Stomach (tissue), 4 donors: ENCODE measurements around the gene MALRD1.

Source experiments
- POLR2A ChIP-seq, 4 donors: fragments of 450-650 bp; IDR thresholded peaks; one replicate each; pipeline ENCODE4 v1.6.1; 2016; ENCODE audit warnings: antibody characterized with exemption in 4 of 4, control low read depth in 2 of 4, mild to moderate bottlenecking in 1 of 4, moderate library complexity in 1 of 4
- POLR2AphosphoS5 ChIP-seq, 3 donors: sonication (generic); formaldehyde crosslinking; IDR thresholded peaks; one replicate each; pipeline ENCODE4 v1.6.1; 2016; ENCODE audit warnings: antibody characterized with exemption in 3 of 3
- TF ChIP-seq, protein P1 (sequence below), 7 experiments: fragments of 450-650 bp in 4 of 7; fragments of 200-600 bp in 3 of 7; sonication (generic) in 3 of 7; IDR thresholded peaks; one replicate each; pipeline ENCODE4 v1.5.1; 2016 to 2019; ENCODE audit warnings: antibody characterized with exemption in 7 of 7, control low read depth in 2 of 7, mild to moderate bottlenecking in 1 of 7

- TF ChIP-seq POLR2AphosphoS5 (IDR thresholded peaks at IDR 0.05) (no peak), POLR2A (IDR thresholded peaks at IDR 0.05) (no peak)
- TF ChIP-seq, protein P1, sequence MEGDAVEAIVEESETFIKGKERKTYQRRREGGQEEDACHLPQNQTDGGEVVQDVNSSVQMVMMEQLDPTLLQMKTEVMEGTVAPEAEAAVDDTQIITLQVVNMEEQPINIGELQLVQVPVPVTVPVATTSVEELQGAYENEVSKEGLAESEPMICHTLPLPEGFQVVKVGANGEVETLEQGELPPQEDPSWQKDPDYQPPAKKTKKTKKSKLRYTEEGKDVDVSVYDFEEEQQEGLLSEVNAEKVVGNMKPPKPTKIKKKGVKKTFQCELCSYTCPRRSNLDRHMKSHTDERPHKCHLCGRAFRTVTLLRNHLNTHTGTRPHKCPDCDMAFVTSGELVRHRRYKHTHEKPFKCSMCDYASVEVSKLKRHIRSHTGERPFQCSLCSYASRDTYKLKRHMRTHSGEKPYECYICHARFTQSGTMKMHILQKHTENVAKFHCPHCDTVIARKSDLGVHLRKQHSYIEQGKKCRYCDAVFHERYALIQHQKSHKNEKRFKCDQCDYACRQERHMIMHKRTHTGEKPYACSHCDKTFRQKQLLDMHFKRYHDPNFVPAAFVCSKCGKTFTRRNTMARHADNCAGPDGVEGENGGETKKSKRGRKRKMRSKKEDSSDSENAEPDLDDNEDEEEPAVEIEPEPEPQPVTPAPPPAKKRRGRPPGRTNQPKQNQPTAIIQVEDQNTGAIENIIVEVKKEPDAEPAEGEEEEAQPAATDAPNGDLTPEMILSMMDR (IDR thresholded peaks at IDR 0.05): no peak
These were observed 242.2 kb downstream of the MALRD1 start for GRCh38 chr10:19290770-19291169.
